Naive thymus-derived CD4-positive, alpha-beta T cell (primary cell): ENCODE measurements around the gene ZNF445. TPM values are rescaled to one million over a fixed set of nuclear protein-coding genes. Genes with fewer than 3 reads are reported as not detected.

ENCODE experiments used
- ATAC-seq: fragments of 150-1000 bp; cut with Tn5 transposase; 2 replicates; pipeline ENCODE4 v1.10.0; 2021; ENCODE audit warnings: mild to moderate bottlenecking, moderate library complexity
- CTCF ChIA-PET: fragments of 350-600 bp; sonication (Branson Sonifier 250); formaldehyde crosslinking; loops from one replicate; lab custom pipeline; 2021; ENCODE audit warnings: antibody characterized with exemption; lab: Charles Lee
- POLR2A ChIA-PET: fragments of 350-600 bp; sonication (Branson Sonifier 250); formaldehyde crosslinking; loops from one replicate; lab custom pipeline; 2021; ENCODE audit warnings: antibody characterized with exemption, inconsistent platforms; lab: Charles Lee
- DNase-seq, 9 donors: peaks; one replicate each; pipeline versions ENCODE4 v3.0.0 to v3.0.0-alpha.2; 2020 to 2022; ENCODE audit warnings: mixed read lengths in 1 of 9
- H3K27ac ChIP-seq: one replicate; pipeline ENCODE4 v1.7.0; 2013; ENCODE audit warnings: mild to moderate bottlenecking, low read depth, low read length, moderate library complexity
- H3K27me3 ChIP-seq, 2 donors: one replicate each; pipeline ENCODE4 v1.7.0; 2013; ENCODE audit warnings: low read length in 2 of 2, mild to moderate bottlenecking in 2 of 2, moderate library complexity in 2 of 2; ENCODE audit not compliant: control insufficient read depth in 2 of 2, insufficient read depth in 2 of 2
- H3K36me3 ChIP-seq, 3 experiments: 1 replicate in 2 of 3; 2 replicates in 1 of 3; pipeline ENCODE4 v1.7.0; 2013; ENCODE audit warnings: low read length in 3 of 3, mild to moderate bottlenecking in 3 of 3, moderate library complexity in 1 of 3; ENCODE audit not compliant: insufficient read depth in 3 of 3, control insufficient read depth in 2 of 3
- H3K4me1 ChIP-seq, 2 donors: one replicate each; pipeline ENCODE4 v1.7.0; 2013; ENCODE audit warnings: low read length in 2 of 2, mild to moderate bottlenecking in 2 of 2, moderate library complexity in 1 of 2; ENCODE audit not compliant: control insufficient read depth in 2 of 2, insufficient read depth in 2 of 2
- H3K4me3 ChIP-seq: 2 replicates; pipeline ENCODE4 v1.7.0; 2013; ENCODE audit warnings: mild to moderate bottlenecking, low read length
- H3K9me3 ChIP-seq, 3 experiments: 1 replicate in 2 of 3; 2 replicates in 1 of 3; pipeline ENCODE4 v1.7.0; 2013; ENCODE audit warnings: low read length in 3 of 3; ENCODE audit not compliant: control insufficient read depth in 2 of 3
- H3K27ac Mint-ChIP-seq, 9 donors: one replicate each; pipeline ENCODE4 v1.8.0; 2020 to 2022; ENCODE audit warnings: mixed read lengths in 9 of 9, mild to moderate bottlenecking in 8 of 9, moderate library complexity in 5 of 9, inconsistent platforms in 2 of 9
- H3K27me3 Mint-ChIP-seq, 5 donors: one replicate each; pipeline ENCODE4 v1.8.0; 2021 to 2022; ENCODE audit warnings: mixed read lengths in 5 of 5, mild to moderate bottlenecking in 1 of 5
- H3K36me3 Mint-ChIP-seq, 5 donors: one replicate each; pipeline ENCODE4 v1.8.0; 2020 to 2022; ENCODE audit warnings: mixed read lengths in 5 of 5, mild to moderate bottlenecking in 3 of 5, inconsistent platforms in 1 of 5
- H3K4me1 Mint-ChIP-seq, 7 donors: one replicate each; pipeline ENCODE4 v1.8.0; 2020 to 2022; ENCODE audit warnings: mixed read lengths in 7 of 7, mild to moderate bottlenecking in 3 of 7, inconsistent platforms in 1 of 7
- H3K4me3 Mint-ChIP-seq, 10 donors: one replicate each; pipeline ENCODE4 v1.8.0; 2020 to 2022; ENCODE audit warnings: mild to moderate bottlenecking in 10 of 10, mixed read lengths in 10 of 10, moderate library complexity in 6 of 10, inconsistent platforms in 2 of 10
- H3K9me3 Mint-ChIP-seq, 11 donors: one replicate each; pipeline ENCODE4 v1.8.0; 2020 to 2022; ENCODE audit warnings: mixed read lengths in 11 of 11, mild to moderate bottlenecking in 4 of 11, inconsistent platforms in 1 of 11, moderate library complexity in 1 of 11
- intact Hi-C, 2 donors: fragments of 100-400 bp; cut with micrococcal nuclease; formaldehyde crosslinking; loops; one replicate each; pipeline ENCODE4 v1.15.1; 2023
- polyA plus RNA-seq, 2 donors: library from polyadenylated mRNA; unstranded; fragments of 300-500 nt; fragmentation: Illumina TruSeq; gene quantifications; one replicate each; pipeline ENCODE4 v1.2.3, GENCODE V29; 2021
- total RNA-seq, 6 experiments: library from RNA in 5 of 6; stranded (reverse) in 5 of 6; gene quantifications; 1 replicate in 5 of 6; 2 replicates in 1 of 6; pipeline ENCODE4 v1.2.3 and lab custom pipeline; 2021 to 2026

Gene ZNF445
- total and polyA plus RNA-seq, 7 experiments from 2014 or later: 5.1 to 37.6 (median 17.3) TPM

DNA sequence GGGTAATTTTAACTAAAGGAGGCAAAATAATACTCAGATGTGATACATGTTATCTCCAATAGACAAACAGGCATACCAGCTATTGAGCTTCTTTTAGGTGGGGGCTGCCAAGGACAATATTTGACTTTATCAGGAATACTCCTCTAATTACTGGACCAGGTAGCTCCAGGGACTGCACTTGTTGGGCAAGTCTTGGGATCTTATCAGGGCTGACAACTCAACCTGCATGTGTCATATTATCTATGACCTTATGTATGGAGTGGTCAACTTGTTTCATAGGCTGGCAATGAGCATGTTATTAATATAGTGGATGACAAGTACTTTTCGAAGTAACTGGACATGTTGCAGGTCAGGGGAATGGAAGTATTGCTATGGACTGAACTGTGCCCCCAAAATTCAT is 15.0 kb upstream of the ZNF445 start:
- Mint-ChIP-seq H3K27ac (no peak overlapping the region), H3K4me1 (no peaks in the 10 kb centered on the region), H3K36me3 (peaks cover 15 to 64% (median 56%) of the 10 kb centered on the region in 5 donors), H3K27me3 (no peaks in the 10 kb centered on the region), H3K9me3 (peaks cover 0 to 100% (median 47%) of the 10 kb centered on the region in 11 donors), H3K4me3 (no peak overlapping the region)
- no peaks in the 10 kb centered on the region for H3K4me1 ChIP-seq
- H3K27me3 ChIP-seq: no peaks in the 10 kb centered on the region
- CTCF ChIA-PET: no interaction called here
- H3K36me3 ChIP-seq: peaks cover 0 to 16% (median 0%) of the 10 kb centered on the region in 3 experiments
- H3K4me3 ChIP-seq: no peak overlapping the region
- ATAC-seq: no peak
- H3K27ac ChIP-seq: no peak overlapping the region
- peaks cover 0 to 65% (median 8%) of the 10 kb centered on the region in 3 experiments for H3K9me3 ChIP-seq
- POLR2A ChIA-PET: interaction anchor here (1.5 kb wide), 1 partner anchor 18 kb away, joined by 3 read pairs; no protein-coding TSS in a partner anchor
- intact Hi-C loops: no loop called here
- DNase-seq: no peak

DNA sequence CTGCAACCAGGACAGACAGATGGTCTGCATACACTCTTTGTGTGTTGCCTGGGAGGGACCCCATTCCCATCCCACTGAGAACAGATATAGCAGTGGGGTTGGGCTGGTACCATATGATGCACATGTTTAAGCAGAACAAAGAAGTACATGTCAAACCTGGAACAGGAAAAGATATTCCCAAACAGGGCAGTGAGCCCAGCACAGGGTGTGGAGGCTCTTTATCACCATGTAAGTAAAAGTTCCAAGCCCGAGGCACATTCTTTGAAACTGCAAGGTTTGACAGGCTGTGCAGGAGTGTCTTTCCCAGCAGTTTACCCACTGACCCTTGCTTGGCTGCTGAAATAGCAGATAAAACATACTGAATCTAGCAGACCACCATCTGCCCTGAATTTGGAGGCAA is 5.3 kb upstream of the ZNF445 start:
- POLR2A ChIA-PET: no interaction called here
- no peak for DNase-seq
- H3K4me3 ChIP-seq: no peak overlapping the region
- Mint-ChIP-seq H3K4me1 (peaks cover 0 to 8% (median 6%) of the 10 kb centered on the region in 7 donors), H3K27me3 (no peaks in the 10 kb centered on the region), H3K4me3 (no peak overlapping the region), H3K9me3 (peaks cover 3 to 27% (median 15%) of the 10 kb centered on the region in 11 donors), H3K36me3 (peaks cover 0 to 9% (median 4%) of the 10 kb centered on the region in 5 donors), H3K27ac (no peak overlapping the region)
- H3K9me3 ChIP-seq: peaks cover 0 to 2% (median 0%) of the 10 kb centered on the region in 3 experiments
- peaks cover 3 to 4% of the 10 kb centered on the region in 2 donors for H3K4me1 ChIP-seq
- H3K27ac ChIP-seq: no peak overlapping the region
- H3K36me3 ChIP-seq: no peaks in the 10 kb centered on the region
- CTCF ChIA-PET: no interaction called here
- ATAC-seq: no peak
- H3K27me3 ChIP-seq: no peaks in the 10 kb centered on the region
- intact Hi-C loops: no loop called here

GRCh38 chr3:44478606-44479094 is 1.2 kb upstream of the ZNF445 start:
- Mint-ChIP-seq H3K9me3 (no peaks in the 10 kb centered on the region), H3K27me3 (no peaks in the 10 kb centered on the region), H3K27ac (peak overlapping the region in 2 of 9 donors; percentile 79 to 84), H3K4me3 (peak overlapping the region in 9 of 10 donors; percentile 51 to 98 (median 90)), H3K4me1 (peaks cover 13 to 39% (median 30%) of the 10 kb centered on the region in 7 donors), H3K36me3 (peaks cover 0 to 3% (median 0%) of the 10 kb centered on the region in 5 donors)
- ATAC-seq: no peak
- Histone ChIP-seq H3K9me3 (no peaks in the 10 kb centered on the region), H3K36me3 (no peaks in the 10 kb centered on the region), H3K27me3 (no peaks in the 10 kb centered on the region), H3K4me1 (peaks cover 4 to 18% of the 10 kb centered on the region in 2 donors), H3K27ac (no peak overlapping the region), H3K4me3 (no peak overlapping the region)
- CTCF ChIA-PET: interaction anchor here (0.6 kb wide), 1 partner anchor 157 kb away, joined by 3 read pairs; no protein-coding TSS in a partner anchor
- intact Hi-C loops: loop anchor here in 1 of 2 donors (5.0 kb wide), 1 partner anchor 36 kb away; no protein-coding TSS in a partner anchor
- POLR2A ChIA-PET: interaction anchor here (2.4 kb wide), 1 partner anchor 33 kb away, joined by 26 read pairs; no protein-coding TSS in a partner anchor
- no peak for DNase-seq

GRCh38 chr3:44478055-44478468 is 592 bp upstream of the ZNF445 start:
- intact Hi-C loops: loop anchor here in 1 of 2 donors (5.0 kb wide), 1 partner anchor 36 kb away; no protein-coding TSS in a partner anchor
- ChIA-PET POLR2A (interaction anchor here (0.6 to 2.4 kb wide), 2 partner anchors 17 to 33 kb away, joined by 3 to 26 read pairs; no protein-coding TSS in a partner anchor), CTCF (interaction anchor here (1.0 kb wide), 1 partner anchor 156 kb away, joined by 3 read pairs; no protein-coding TSS in a partner anchor)
- Histone ChIP-seq H3K27me3 (no peaks in the 10 kb centered on the region), H3K4me3 (peak overlapping the region; percentile 91), H3K9me3 (no peaks in the 10 kb centered on the region), H3K4me1 (peaks cover 4 to 18% of the 10 kb centered on the region in 2 donors), H3K36me3 (no peaks in the 10 kb centered on the region), H3K27ac (peak overlapping the region; percentile 70)
- H3K4me1 Mint-ChIP-seq: peaks cover 16 to 45% (median 35%) of the 10 kb centered on the region in 7 donors
- peak overlapping the region; percentile 85 to 98 (median 92) for H3K4me3 Mint-ChIP-seq
- H3K27me3 Mint-ChIP-seq: no peaks in the 10 kb centered on the region
- H3K36me3 Mint-ChIP-seq: peaks cover 0 to 4% (median 0%) of the 10 kb centered on the region in 5 donors
- H3K27ac Mint-ChIP-seq: peak overlapping the region in 7 of 9 donors; percentile 79 to 95 (median 87)
- no peak for DNase-seq
- ATAC-seq: no peak
- no peaks in the 10 kb centered on the region for H3K9me3 Mint-ChIP-seq

DNA sequence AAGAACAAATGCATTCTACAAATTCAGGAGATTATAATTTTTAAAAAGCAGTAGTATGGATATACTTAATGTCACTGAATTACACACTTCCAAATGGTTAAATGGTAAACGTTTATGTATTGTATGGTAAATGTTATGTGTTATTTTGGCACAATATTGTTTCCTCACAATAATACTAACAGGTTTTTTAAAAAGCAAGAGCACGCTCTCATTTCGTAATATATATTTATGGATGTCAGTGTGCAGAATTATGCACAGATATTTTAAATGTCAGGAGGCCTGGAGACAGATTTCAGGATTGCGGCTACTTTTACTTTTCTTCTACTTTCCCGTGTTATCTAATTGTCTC is 533 bp downstream of the ZNF445 start:
- no peaks in the 10 kb centered on the region for H3K27me3 ChIP-seq
- H3K9me3 ChIP-seq: no peaks in the 10 kb centered on the region
- Mint-ChIP-seq H3K9me3 (no peaks in the 10 kb centered on the region), H3K27me3 (no peaks in the 10 kb centered on the region), H3K27ac (peak overlapping the region; percentile 76 to 91 (median 85)), H3K4me1 (peaks cover 17 to 54% (median 45%) of the 10 kb centered on the region in 7 donors), H3K36me3 (peaks cover 0 to 4% (median under 1%) of the 10 kb centered on the region in 5 donors), H3K4me3 (peak overlapping the region; percentile 85 to 98 (median 92))
- intact Hi-C loops: loop anchor here (1.0 to 5.0 kb wide), 13 partner anchors 33 to 386 kb away; partner anchors contain the start of genes KIAA1143 (in 2 of the 2), KIF15 (in 2 of the 2), TCAIM (in 2 of the 2) and TMEM42 (in 1 of the 2)
- no peaks in the 10 kb centered on the region for H3K36me3 ChIP-seq
- peak overlapping the region; percentile 70 for H3K27ac ChIP-seq
- ATAC-seq (no peak), DNase-seq (no peak)
- H3K4me3 ChIP-seq: peak overlapping the region; percentile 91
- ChIA-PET POLR2A (interaction anchor here (0.9 to 1.0 kb wide), 2 partner anchors 34 to 138 kb away, joined by 5 to 6 read pairs; partner anchors contain the start of gene TCAIM), CTCF (no interaction called here)
- peaks cover 4 to 18% of the 10 kb centered on the region in 2 donors for H3K4me1 ChIP-seq

DNA sequence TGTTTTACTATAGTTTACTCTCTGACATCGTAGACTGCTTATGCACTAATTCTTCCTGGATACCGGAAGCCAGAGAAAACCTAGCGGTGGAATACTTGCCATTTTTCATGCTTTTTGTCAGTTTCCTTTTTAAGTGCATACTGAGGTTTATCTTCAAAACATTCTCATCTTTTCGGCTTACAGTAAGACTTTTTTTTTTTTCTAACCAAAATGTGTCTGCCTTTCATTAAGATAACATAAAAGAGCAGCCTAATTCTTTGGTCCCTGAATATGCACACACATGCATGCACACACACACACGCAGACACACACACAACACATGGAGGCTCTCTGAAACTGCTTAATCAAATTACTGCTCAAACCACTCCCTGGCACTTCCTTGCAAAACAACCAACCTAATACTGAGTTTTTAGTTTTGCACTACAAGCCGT is 1.3 kb downstream of the ZNF445 start:
- H3K27ac ChIP-seq: peak overlapping the region; percentile 31
- peak overlapping the region; percentile 91 for H3K4me3 ChIP-seq
- Mint-ChIP-seq H3K36me3 (peaks cover 0 to 11% (median 5%) of the 10 kb centered on the region in 5 donors), H3K27ac (peak overlapping the region; percentile 7 to 88 (median 84)), H3K4me1 (peaks cover 23 to 61% (median 52%) of the 10 kb centered on the region in 7 donors), H3K4me3 (peak overlapping the region; percentile 85 to 98 (median 92)), H3K27me3 (no peaks in the 10 kb centered on the region), H3K9me3 (no peaks in the 10 kb centered on the region)
- ChIA-PET CTCF (no interaction called here), POLR2A (interaction anchor here (0.8 to 1.0 kb wide), 3 partner anchors 35 to 138 kb away, joined by 4 to 6 read pairs (median 5); partner anchors contain the start of gene TCAIM)
- no peaks in the 10 kb centered on the region for H3K27me3 ChIP-seq
- H3K36me3 ChIP-seq: no peaks in the 10 kb centered on the region
- no peaks in the 10 kb centered on the region for H3K9me3 ChIP-seq
- intact Hi-C loops: loop anchor here (1.0 to 5.0 kb wide), 4 partner anchors 34 to 387 kb away; partner anchors contain the start of gene TMEM42 (in 1 of the 2)
- H3K4me1 ChIP-seq: peaks cover 4 to 18% of the 10 kb centered on the region in 2 donors
- DNase-seq (peak in 6 of 9 donors; percentile 9 to 39 (median 24)), ATAC-seq (no peak)
